Mucosa of stomach (tissue), 1 donor: ENCODE measurements around the gene PEAK1.
"Not testable (repeated sequence)": the region's sequence is repeated elsewhere in the genome, so short reads cannot be mapped to it uniquely, and the experiment has no call there.

Source experiments
- H3K27me3 ChIP-seq: one replicate; pipeline ENCODE4 v1.7.0; 2013; ENCODE audit warnings: mild to moderate bottlenecking, low read length; ENCODE audit not compliant: control insufficient read depth, insufficient read depth
- H3K36me3 ChIP-seq: one replicate; pipeline ENCODE4 v1.7.0; 2013; ENCODE audit warnings: low read length; ENCODE audit not compliant: control insufficient read depth, insufficient read depth
- H3K4me1 ChIP-seq: one replicate; pipeline ENCODE4 v1.7.0; 2013; ENCODE audit warnings: mild to moderate bottlenecking, low read length; ENCODE audit not compliant: control insufficient read depth, insufficient read depth
- H3K4me3 ChIP-seq: one replicate; pipeline ENCODE4 v1.7.0; 2013; ENCODE audit warnings: low read length
- H3K9ac ChIP-seq: one replicate; pipeline ENCODE4 v1.7.0; 2013; ENCODE audit warnings: mild to moderate bottlenecking, low read length, moderate library complexity
- H3K9me3 ChIP-seq: one replicate; pipeline ENCODE4 v1.7.0; 2013; ENCODE audit warnings: mild to moderate bottlenecking, low read length, moderate library complexity; ENCODE audit not compliant: control insufficient read depth
- donor health status: Pancreatic carcinoma.

Gene PEAK1

GRCh38 chr15:77273136-77273535 is 146.8 kb downstream of the PEAK1 start:
- not testable (repeated sequence) for H3K4me1 ChIP-seq, H3K36me3 ChIP-seq, H3K4me3 ChIP-seq, H3K9me3 ChIP-seq, H3K27me3 ChIP-seq, H3K9ac ChIP-seq

DNA sequence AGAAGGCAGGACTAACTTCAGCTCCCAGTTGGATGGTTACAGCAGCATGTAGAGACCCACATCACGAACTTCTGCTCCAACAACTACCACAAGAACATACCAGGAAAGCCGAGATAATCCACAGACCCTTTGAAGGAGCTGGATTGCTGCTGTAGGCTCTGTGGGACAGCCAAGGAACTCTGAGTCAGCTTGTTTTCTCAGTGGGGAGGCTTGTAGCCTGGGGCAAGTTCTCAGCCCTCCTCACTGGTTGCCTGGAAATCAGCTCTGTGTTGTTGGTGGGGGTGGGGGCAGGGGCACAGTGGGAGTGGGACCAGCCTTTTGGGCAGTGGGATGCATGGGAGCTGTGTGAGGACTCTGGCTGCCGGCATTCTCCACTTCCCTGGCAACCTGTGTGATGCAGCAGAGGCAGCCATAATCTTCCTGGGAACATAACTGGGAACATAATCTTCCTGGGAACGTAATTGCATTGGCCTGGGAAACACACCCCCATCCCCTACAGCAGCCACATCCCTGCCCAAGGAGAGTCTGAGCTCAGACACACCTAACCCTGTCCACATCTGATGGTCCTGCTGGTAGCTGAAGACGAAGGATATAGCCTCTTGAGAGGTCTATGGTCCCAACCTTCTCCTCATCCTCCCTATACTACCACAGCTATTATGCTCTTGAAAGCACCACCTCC is 153.1 kb downstream of the PEAK1 start:
- no peaks in the 10 kb centered on the region for H3K36me3 ChIP-seq
- no peak overlapping the region for H3K4me3 ChIP-seq
- no peaks in the 10 kb centered on the region for H3K27me3 ChIP-seq
- no peaks in the 10 kb centered on the region for H3K4me1 ChIP-seq
- H3K9ac ChIP-seq, result no peak overlapping the region
- no peaks in the 10 kb centered on the region for H3K9me3 ChIP-seq

- H3K36me3 ChIP-seq, result no peaks in the 10 kb centered on the region
- no peak overlapping the region for H3K9ac ChIP-seq
- no peak overlapping the region for H3K4me3 ChIP-seq
- no peaks in the 10 kb centered on the region for H3K27me3 ChIP-seq
- H3K4me1 ChIP-seq, result no peaks in the 10 kb centered on the region
- H3K9me3 ChIP-seq, result no peaks in the 10 kb centered on the region
These were observed 164.5 kb downstream of the PEAK1 start for GRCh38 chr15:77255385-77255784.

DNA sequence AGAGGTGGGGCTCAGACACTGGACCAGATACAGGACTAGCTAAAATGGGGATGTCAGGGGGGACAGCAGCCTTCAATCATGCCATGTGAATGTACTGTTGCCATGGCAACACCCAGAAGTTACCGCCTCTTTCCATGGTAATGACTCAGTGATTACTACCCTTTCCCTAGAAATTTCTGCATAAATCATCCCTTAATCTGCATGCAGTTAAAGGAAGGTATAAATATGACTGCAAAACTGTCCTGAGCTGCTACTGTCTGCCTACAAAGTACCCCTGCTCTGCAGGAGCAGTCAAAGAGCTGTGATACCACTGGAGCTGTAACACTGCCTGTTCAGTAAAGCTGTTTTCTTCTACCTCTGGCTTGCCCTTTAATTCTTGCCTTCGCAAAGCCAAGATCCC is 168.2 kb downstream of the PEAK1 start:
- Histone ChIP-seq H3K27me3 (no peaks in the 10 kb centered on the region), H3K4me1 (no peaks in the 10 kb centered on the region), H3K9me3 (no peaks in the 10 kb centered on the region), H3K36me3 (no peaks in the 10 kb centered on the region), H3K4me3 (no peak overlapping the region), H3K9ac (no peak overlapping the region)

DNA sequence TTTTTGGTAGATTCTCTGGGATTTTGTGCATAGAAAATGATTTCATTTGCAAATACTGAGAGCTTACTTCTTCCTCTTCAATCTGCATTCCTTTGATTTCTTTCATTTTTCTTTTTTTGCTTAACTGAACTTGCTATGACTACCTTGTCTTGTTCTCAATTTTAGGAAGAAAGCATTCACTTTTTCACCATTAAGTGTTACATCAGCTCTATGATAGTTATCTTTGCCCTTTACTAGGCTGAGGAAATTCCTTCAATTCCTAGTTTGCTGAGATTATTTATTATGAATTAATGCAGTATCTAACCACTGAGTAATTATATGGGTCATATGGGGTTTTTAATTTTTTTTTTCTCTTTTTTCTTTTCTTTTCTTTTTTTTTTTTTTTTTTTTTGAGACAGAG is 172.8 kb downstream of the PEAK1 start:
- no peaks in the 10 kb centered on the region for H3K9me3 ChIP-seq
- H3K4me3 ChIP-seq, result no peak overlapping the region
- H3K36me3 ChIP-seq, result no peaks in the 10 kb centered on the region
- no peaks in the 10 kb centered on the region for H3K4me1 ChIP-seq
- H3K27me3 ChIP-seq, result no peaks in the 10 kb centered on the region
- no peak overlapping the region for H3K9ac ChIP-seq

DNA sequence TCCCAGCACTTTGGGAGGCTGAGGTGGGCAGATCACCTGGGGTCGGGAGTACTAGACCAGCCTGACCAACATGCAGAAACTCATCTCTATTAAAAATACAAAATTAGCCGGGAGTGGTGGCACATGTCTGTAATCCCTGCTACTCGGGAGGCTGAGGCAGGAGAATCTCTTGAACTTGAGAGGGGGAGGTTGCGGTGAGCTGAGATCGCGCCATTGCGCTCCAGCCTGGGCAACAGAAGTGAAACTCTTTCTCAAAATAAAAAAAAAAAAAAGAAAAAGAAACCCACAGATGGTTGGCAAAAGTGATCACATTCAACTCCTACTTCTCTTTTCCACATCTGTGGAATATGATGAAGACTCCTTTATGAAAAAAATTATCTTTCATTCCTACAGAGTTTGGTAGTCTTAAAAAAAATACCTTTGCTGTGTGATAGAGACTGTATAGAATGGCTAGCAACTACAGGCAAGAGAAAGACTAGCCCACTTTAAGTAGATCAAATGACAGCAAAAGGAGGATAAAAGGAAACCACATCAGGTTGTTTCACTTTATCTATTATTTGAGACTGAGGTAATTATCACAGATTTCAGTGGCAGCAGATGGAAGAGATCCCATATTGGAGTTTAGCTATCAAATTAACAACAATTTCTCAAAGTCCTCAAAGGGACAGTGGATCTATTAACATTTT is 176.0 kb downstream of the PEAK1 start:
- Histone ChIP-seq H3K9ac (no peak overlapping the region), H3K9me3 (no peaks in the 10 kb centered on the region), H3K4me1 (no peaks in the 10 kb centered on the region), H3K36me3 (no peaks in the 10 kb centered on the region), H3K27me3 (no peaks in the 10 kb centered on the region), H3K4me3 (no peak overlapping the region)

DNA sequence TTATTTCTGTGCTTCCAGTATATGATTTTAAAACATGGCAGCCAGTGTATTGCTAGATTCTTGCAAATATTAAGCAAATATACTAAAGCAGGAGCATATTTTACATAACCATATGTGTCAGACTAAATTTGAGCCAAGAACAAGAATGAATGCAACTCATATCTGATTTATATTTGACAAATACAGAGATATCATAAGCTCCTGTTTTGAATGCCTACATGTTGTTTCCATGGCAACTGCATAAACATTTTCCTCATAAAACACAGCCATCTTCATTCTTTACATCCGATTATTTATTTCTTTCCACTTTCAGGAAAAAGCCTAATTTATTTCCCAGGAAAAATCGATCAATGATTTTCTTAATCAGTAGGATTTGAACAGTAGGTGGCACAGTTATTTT is 176.8 kb downstream of the PEAK1 start:
- Histone ChIP-seq H3K36me3 (no peaks in the 10 kb centered on the region), H3K9ac (no peak overlapping the region), H3K4me1 (no peaks in the 10 kb centered on the region), H3K9me3 (no peaks in the 10 kb centered on the region), H3K4me3 (no peak overlapping the region), H3K27me3 (no peaks in the 10 kb centered on the region)

- Histone ChIP-seq H3K27me3 (no peaks in the 10 kb centered on the region), H3K4me3 (no peak overlapping the region), H3K9ac (no peak overlapping the region), H3K4me1 (no peaks in the 10 kb centered on the region), H3K36me3 (no peaks in the 10 kb centered on the region), H3K9me3 (no peaks in the 10 kb centered on the region)
These were observed 179.9 kb downstream of the PEAK1 start for GRCh38 chr15:77239882-77240608.

- no peak overlapping the region for H3K9ac ChIP-seq
- no peaks in the 10 kb centered on the region for H3K9me3 ChIP-seq
- no peaks in the 10 kb centered on the region for H3K4me1 ChIP-seq
- no peak overlapping the region for H3K4me3 ChIP-seq
- H3K36me3 ChIP-seq, result no peaks in the 10 kb centered on the region
- H3K27me3 ChIP-seq, result no peaks in the 10 kb centered on the region
These were observed 184.3 kb downstream of the PEAK1 start for GRCh38 chr15:77235566-77235965.

GRCh38 chr15:77228828-77229227 is 191.1 kb downstream of the PEAK1 start:
- no peak overlapping the region for H3K9ac ChIP-seq
- H3K4me1 ChIP-seq, result peaks cover 15% of the 10 kb centered on the region
- no peaks in the 10 kb centered on the region for H3K27me3 ChIP-seq
- no peaks in the 10 kb centered on the region for H3K9me3 ChIP-seq
- no peak overlapping the region for H3K4me3 ChIP-seq
- no peaks in the 10 kb centered on the region for H3K36me3 ChIP-seq

- Histone ChIP-seq H3K4me1 (peaks cover 15% of the 10 kb centered on the region), H3K4me3 (no peak overlapping the region), H3K9ac (no peak overlapping the region), H3K27me3 (no peaks in the 10 kb centered on the region), H3K9me3 (no peaks in the 10 kb centered on the region), H3K36me3 (no peaks in the 10 kb centered on the region)
These were observed 193.3 kb downstream of the PEAK1 start for GRCh38 chr15:77226652-77227051.

- no peaks in the 10 kb centered on the region for H3K9me3 ChIP-seq
- H3K27me3 ChIP-seq, result no peaks in the 10 kb centered on the region
- no peak overlapping the region for H3K9ac ChIP-seq
- peaks cover 15% of the 10 kb centered on the region for H3K4me1 ChIP-seq
- no peak overlapping the region for H3K4me3 ChIP-seq
- H3K36me3 ChIP-seq, result no peaks in the 10 kb centered on the region
These were observed 194.3 kb downstream of the PEAK1 start for GRCh38 chr15:77225646-77226045.
